Cardiac fibroblast (primary cell): ENCODE measurements around the gene SYT12.
"Not testable (repeated sequence)": the region's sequence is repeated elsewhere in the genome, so short reads cannot be mapped to it uniquely, and the experiment has no call there.

ENCODE experiments used
- DNase-seq, 2 donors: peaks; one replicate each; pipeline versions ENCODE4 v3.0.0 to v3.0.0-alpha.2; 2010; ENCODE audit warnings: low read depth in 2 of 2
- H3K4me3 ChIP-seq, 2 donors: replicated peaks in 1 of 2; 1 replicate in 1 of 2; 2 replicates in 1 of 2; pipeline ENCODE4 v1.5.1; 2011; ENCODE audit warnings: low read depth in 2 of 2, low read length in 2 of 2, mild to moderate bottlenecking in 2 of 2, moderate library complexity in 1 of 2
- CTCF ChIP-seq: IDR thresholded peaks from one replicate; pipeline ENCODE4 v1.5.1; 2011; ENCODE audit warnings: low read depth, mild to moderate bottlenecking, low read length, inconsistent platforms

Gene SYT12

GRCh38 chr11:66985508-66986177 is 37.3 kb upstream of the SYT12 start:
- no peak for DNase-seq
- TF ChIP-seq CTCF = no peak

GRCh38 chr11:66986178-66986545 is 36.8 kb upstream of the SYT12 start:
- TF ChIP-seq CTCF = no peak
- H3K4me3 ChIP-seq = no peak overlapping the region
- no peak for DNase-seq

More at GRCh38 chr11:66985508-66986177, 37.3 kb upstream of the SYT12 start:
- H3K4me3 ChIP-seq = no peak overlapping the region

- H3K4me3 ChIP-seq = no peak overlapping the region
- TF ChIP-seq CTCF = no peak
- DNase-seq = peak in 1 of 2 donors; percentile 21
Observed at GRCh38 chr11:66987158-66987620, 35.7 kb upstream of the SYT12 start.

GRCh38 chr11:66987924-66988637 is 34.9 kb upstream of the SYT12 start:
- TF ChIP-seq CTCF = no peak
- no peak overlapping the region for H3K4me3 ChIP-seq
- DNase-seq = no peak

GRCh38 chr11:66988741-66989140 is 34.2 kb upstream of the SYT12 start:
- not testable (repeated sequence) for DNase-seq, H3K4me3 ChIP-seq

- DNase-seq = not testable (repeated sequence)
Observed at GRCh38 chr11:66989360-66989759, 33.6 kb upstream of the SYT12 start.

GRCh38 chr11:66992041-66992440 is 30.9 kb upstream of the SYT12 start:
- no peak for DNase-seq
- TF ChIP-seq CTCF = no peak
- no peak overlapping the region for H3K4me3 ChIP-seq

More at GRCh38 chr11:66989360-66989759, 33.6 kb upstream of the SYT12 start:
- not testable (repeated sequence) for H3K4me3 ChIP-seq
